Ecto neural progenitor cell (in vitro differentiated cells): ENCODE results near the gene RIMKLB.
"Not testable (repeated sequence)": the region's sequence is repeated elsewhere in the genome, so short reads cannot be mapped to it uniquely, and the experiment has no call there.

Experiments used
- DNase-seq: peaks from one replicate; pipeline ENCODE4 v3.0.0-alpha.2; 2018; ENCODE audit warnings: low spot score

The RIMKLB gene

DNA sequence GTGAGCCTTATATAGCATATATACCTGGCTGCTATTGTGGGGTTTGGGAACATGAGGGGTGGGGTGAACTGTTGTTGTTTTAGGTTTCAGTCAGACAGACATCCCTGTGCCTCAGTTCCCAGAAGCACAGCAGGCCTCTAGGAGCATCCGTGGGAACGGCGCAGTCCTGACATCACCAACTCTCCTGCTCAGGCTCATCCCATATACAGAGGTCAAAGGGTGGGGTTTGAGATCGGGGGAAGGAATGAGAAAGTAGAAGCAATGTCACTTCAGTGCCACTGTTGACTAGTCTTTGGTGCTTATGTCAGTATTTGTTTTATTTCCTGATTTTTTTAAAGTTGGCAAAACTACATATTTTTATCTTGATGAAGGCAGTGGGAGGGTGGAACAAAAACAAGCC is 81.5 kb downstream of the RIMKLB start:
- no peak for DNase-seq

DNA sequence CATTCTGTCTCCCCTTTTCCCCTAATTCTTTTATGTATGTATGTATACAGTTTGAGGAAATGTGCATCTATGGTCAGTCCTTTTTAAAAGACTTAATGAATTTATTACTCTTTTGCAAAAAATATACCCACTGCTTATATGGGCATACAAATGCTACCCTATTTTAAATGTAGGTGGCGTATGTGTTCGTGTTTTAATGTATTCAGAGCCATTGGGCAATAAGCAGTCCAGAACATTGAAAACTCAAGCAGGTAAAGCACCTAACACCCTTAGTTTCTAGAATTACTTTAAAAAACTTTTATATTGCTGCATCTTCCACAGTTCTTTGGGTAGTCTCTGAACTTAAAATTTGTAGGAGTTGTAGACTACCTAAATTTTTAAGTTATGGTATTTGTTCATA is 82.1 kb downstream of the RIMKLB start:
- DNase-seq, result no peak

DNA sequence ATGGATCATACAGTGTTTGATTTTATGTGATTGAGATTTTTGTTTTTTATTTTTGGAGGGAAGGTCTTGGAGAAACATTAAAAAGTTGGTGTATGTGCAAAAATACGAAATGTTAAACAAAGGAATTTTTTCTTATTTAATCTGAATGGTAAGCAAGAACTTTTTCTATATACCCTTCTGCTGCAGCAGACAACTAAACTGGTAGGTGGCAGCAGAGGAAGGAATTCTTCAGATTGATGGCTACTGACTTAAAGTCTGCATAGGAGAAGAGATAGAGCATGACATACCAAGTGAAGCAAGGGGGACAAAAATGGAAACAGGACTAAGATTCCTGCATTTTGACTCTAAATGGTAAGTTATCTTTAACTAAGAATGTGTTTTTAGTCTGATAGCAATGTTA is 82.6 kb downstream of the RIMKLB start:
- no peak for DNase-seq

DNA sequence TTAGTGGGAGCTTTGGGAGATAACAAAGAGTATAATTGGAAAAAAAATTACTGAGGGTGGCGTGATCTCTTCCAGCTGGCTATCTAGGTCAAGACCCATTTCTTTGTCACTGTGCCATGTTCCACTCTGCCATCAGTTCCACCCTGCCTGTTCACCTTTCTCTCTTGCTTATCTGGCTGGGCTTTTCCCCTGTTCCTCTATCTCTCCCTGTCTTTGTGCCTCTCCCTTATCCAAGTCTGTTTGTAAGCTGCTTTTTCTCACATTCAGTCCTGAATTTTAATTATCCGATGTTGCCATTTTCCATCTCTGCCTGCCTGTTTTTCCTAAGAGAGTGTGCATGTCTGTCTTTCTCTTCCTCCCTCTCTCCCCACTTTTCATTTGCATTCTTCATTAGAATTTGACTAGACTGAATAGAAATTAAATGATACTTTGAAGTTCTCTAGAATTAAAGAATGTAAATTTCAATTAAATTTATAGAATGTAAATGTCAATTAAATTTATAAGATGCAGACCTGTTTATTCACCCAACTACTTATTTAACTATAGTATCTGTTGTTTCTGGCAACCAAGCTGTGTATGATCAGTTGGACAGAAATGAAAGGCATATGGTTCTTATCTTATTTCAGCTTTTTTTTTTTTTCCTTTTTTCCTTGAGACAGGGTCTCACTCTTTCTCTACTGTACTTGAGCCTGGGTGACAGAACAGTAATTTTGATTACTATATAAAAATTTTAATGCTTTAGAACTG is 83.8 kb downstream of the RIMKLB start:
- DNase-seq, result no peak

DNA sequence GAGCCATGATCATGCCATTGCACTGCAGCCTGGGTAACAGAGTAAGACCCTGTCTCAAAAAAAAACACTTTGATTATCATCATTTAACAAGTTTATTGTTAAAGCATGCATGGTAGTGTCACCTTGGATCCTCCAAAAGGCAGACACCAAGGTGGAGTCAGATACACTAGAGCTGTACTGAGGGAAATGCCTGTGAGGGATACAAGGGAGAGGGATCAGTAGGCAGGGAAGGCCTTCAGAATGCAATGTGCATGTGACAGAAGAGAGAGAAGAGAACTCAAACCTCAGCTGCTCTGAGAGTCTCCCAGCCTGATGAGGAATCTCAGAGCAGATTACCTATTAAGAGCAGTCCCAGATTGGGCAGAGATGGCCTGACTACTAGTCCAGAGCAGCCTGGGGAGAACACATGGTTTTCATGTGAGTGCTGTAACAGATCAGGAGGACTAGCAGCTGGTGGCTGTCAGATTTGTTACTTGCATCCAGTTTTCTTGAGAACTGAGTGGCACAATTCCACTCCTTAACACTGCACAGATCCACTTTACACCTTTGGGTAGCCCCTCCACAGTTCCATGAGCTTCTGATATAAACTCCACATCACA is 86.6 kb downstream of the RIMKLB start:
- no peak for DNase-seq

DNA sequence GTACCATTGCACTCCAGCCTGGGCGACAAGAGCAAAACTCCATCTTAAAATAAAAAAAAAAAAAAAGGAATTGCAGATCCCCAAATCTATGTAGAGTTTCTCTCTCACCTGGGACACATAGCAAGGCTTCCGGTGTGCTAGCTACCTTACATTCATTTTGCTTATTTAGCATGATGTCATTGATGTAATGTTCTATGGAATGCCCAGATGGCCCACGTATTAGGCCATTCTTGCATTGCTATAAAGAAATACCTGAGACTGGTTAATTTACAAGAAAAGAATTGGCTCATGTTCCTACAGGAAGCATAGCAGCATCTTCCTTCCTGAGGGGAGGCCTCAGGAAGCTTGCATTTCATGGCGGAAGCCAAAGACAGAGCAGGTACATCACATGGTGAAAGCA is 87.7 kb downstream of the RIMKLB start:
- no peak for DNase-seq

DNA sequence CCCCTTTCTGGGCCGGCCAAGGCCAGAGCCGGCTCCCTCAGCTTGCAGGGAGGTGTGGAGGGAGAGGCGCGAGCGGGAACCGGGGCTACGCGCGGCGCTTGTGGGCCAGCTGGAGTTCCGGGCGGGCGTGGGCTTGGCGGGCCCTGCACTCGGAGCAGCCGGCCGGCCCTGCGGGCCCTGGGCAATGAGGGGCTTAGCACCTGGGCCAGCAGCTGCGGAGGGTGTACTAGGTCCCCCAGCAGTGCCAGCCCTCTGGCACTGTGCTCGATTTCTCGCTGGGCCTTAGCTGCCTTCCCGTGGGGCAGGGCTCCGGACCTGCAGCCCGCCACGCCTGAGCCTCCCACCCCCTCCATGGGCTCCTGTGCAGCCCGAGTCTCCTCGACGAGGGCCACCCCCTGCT is 89.4 kb downstream of the RIMKLB start:
- not testable (repeated sequence) for DNase-seq

DNA sequence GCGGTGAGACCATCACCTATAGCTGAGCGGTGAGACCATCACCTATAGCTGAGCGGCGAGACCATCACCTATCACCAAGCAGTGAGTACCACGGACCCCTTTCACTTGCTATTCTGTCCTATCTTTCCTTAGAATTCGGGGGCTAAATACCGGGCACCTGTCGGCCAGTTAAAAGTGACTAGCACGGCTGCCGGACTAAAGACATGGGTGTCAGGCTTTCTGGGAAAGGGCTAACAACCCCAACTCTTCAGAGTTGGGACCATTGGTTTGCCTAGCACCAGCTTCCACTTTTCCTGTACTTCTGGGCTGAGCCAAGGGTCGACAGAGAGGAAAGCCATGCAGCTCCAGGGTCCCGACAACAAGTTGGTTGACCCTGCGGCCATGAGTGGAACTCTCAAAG is 90.9 kb downstream of the RIMKLB start:
- DNase-seq, result not testable (repeated sequence)

DNA sequence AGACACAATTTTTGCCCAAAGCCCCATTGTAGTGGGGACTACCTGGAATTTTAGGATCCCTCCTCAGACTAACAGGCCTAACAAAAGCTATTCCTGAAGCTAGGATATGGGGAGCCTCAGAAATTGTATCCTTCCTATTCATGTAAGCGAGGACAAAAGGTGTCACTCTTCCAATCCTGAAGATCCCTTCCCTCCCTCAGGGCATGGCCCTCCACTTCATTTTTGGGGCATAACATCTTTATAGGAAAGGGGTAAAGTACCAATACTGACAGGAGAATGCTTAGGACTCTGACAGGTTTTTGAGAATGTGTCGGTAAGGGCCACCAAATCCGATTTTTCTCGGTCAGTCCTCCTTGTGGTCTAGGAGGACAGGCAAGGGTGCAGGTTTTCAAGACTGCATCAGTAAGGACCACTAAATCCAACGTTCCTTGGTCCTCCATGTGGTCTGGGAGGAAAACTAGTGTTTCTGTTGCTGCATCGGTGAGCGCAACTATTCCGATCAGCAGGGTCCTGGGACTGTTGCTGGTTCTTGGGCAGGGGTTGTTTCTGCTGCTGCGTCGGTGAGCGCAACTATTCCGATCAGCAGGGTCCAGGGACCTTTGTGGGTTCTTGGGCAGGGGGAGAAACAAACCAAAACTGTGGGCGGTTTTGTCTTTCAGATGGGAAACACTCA is 91.7 kb downstream of the RIMKLB start:
- not testable (repeated sequence) for DNase-seq

DNA sequence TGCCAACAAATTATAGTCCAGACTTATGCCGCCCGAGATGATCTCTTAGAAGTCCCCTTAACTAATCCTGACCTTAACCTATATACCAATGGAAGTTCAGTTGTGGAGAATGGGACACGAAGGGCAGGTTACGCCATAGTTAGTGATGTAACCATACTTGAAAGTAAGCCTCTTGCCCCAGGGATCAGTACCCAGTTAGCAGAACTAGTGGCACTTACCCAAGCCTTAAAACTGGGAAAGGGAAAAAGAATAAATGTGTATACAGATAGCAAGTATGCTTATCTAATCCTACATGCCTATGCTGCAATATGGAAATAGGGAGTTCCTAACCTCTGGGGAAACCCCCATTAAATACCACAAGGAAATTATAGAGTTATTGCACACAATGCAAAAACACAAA is 95.4 kb downstream of the RIMKLB start:
- DNase-seq, result not testable (repeated sequence)

DNA sequence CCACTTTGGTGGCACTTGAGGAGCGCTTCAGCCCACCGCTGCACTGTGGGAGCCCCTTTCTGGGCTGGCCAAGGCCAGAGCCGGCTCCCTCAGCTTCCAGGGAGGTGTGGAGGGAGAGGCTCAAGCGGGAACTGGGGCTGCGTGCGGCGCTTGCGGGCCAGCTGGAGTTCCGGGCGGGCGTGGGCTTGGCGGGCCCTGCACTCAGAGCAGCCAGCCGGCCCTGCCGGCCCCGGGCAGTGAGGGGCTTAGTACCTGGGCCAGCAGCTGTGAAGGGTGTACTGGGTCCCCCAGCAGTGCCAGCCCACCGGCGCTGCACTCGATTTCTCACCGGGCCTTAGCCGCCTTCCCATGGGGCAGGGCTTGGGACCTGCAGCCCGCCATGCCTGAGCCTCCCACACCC is 96.8 kb downstream of the RIMKLB start:
- not testable (repeated sequence) for DNase-seq

DNA sequence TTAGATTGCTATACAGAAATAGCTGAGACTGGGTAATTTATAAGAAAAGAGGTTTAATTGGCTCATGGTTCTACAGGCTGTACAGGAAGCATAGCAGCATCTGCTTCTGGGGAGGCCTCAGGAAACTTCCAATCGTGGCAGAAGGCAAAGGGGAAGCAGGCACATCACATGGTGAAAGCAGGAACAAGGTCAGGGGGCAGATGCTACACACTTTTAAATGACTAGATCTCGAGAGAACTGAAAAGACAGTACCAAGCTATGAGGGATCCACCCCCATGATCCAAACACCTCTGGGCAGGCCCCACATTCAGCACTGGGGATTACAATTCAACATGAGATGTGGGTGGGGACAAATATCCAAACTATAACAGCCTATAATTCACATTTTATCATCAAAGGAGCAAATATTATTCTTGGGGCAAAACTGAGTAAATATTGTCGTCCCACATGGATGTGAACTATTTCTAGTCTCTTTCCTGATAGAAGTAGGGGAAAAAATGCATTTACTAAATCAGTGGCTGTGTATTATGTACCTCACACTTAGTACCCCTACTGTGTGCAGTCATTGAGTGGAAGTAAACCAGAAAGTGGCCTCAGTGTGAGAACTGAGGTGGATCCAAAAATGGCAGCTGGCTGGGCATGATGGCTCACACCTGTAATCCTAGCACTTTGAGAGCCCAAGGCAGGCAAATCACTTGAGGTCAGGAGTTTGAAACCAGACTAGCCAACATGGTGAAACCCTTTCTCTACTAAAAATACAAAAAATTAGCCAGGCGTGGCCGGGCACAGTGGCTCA is 99.2 kb downstream of the RIMKLB start:
- no peak for DNase-seq

DNA sequence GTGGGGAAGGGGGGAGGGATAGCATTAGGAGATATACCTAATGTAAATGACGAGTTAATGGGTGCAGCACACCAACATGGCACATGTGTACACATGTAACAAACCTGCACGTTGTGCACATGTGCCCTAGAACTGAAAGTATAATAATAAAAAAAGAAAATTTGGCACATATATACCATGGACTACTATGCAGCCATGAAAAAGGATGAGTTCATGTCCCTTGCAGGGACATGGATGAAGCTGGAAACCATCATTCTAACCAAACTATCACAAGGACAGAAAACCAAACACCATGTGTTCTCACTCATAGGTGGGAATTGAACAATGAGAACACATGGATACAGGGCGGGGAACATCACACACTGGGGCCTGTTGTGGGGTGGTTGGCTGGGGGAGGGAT is 103.4 kb downstream of the RIMKLB start:
- not testable (repeated sequence) for DNase-seq

DNA sequence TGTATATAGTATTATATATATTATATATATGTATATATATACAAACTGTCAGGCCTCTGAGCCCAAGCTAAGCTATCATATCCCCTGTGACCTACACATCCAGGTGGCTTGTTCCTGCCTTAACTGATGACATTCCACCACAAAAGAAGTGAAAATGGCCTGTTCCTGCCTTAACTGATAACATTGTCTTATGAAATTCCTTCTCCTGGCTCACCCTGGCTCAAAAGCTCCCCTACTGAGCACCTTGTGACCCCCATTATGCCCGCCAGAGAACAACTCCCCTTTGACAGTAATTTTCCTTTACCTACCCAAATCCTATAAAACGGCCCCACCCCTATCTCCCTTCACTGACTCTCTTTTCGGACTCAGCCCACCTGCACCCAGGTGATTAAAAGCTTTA is 107.0 kb downstream of the RIMKLB start:
- not testable (repeated sequence) for DNase-seq

DNA sequence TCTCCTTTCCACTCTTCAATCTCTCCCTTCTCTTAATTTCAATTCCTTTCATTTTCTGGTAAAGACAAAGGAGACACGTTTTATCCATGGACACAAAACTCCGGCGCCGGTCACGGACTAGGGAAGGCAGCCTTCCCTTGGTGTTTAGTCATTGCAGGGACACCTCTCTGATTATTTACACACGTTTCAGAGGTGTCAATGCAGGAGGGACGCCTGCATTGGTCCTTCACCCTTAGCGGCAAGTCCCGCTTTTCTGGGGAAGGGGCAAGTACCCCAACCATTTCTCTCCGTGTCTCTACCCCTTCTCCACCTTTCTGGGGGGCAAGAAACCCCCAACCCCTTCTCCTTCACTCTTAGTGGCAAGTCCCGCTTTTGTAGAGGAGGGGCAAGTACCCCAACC is 107.7 kb downstream of the RIMKLB start:
- DNase-seq, result not testable (repeated sequence)

DNA sequence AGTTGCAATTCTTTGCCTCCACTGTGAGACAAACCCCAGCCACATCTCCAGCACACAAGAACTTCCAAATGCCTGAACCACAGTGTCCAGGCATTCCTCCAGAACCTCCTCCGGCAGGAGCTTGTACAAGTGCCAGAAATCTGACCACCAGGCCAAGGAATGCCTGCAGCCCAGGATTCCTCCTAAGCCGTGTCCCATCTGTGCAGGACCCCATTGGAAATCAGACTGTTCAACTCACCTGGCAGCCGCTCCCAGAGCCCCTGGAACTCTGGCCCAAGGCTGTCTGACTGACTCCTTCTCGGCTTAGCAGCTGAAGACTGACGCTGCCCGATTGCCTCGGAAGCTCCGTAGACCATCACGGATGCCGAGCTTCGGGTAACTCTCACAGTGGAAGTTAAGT is 109.3 kb downstream of the RIMKLB start:
- not testable (repeated sequence) for DNase-seq

DNA sequence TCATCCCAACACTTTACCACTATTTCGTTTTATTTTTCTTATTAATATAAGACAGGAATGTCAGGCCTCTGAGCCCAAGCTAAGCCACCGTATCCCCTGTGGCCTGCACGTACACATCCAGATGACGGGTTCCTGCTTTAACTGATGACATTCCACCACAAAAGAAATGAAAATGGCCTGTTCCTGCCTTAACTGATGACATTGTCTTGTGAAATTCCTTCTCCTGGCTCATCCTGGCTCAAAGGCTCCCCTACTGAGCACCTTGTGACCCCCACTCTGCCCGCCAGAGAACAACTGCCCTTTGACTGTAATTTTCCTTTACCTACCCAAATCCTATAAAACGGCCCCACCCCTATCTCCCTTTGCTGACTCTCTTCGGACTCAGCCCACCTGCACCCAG is 112.3 kb downstream of the RIMKLB start:
- DNase-seq, result not testable (repeated sequence)

DNA sequence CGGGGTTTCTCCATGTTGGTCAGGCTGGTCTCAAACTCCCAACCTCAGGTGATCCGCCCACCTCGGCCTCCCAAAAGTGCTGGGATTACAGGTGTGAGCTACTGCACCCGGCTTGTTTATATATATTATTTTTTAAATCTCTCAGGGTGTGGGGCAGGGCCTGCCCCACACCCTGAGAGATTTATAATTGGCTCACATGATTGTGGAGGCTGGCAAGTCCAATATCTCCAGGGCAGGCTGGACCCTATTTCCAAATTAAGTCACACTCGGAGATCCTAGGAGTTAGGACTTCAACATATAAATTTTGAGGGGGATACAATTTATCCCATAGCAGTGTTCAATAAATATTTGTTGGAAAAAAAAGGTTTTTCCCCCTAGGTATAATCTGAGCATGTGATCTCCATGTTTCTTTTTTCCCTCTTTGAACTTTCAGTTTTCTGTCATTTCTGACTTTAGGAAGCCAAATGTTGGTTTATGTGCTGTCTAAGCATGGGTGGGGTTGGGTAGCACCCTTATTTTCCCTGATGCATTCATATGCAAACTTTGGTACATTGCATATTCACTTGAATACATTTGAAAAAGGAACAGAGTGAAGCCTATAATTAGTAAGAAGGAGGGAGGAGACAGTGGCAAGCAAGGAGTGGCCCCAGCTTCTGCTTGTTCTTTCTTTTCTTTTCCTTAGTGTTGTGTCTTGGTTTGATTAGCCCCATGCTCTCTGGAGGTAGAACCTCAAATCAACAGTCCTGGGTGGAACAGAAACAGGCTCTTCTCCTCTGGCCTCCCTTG is 116.0 kb downstream of the RIMKLB start:
- no peak for DNase-seq

DNA sequence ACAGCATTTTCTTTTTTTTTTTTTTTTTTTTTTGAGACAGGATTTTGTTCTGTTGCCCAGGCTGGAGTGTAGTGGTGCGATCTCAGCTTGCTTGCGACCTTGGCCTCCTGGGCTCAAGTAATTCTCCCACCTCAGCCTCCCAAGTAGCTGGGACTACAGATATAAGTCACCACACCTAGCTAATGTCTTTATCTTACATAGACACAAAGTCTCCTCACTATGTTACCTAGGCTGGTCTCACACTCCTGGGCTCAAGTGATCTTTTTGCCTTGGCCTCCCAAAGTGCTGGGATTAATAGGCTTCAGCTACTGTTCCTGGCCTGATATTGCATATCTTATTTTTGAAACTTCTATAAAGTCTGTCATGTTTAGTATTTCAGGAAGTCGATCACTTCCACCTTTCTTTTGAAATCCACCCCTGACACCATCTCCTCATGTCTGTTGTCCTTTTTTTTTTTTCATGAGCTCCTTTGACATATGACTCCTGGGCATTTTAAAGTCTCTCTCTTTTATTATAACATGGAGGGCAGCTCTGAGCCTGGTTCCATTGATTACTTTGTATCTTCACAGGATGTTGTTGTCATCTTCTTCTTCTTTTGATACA is 118.8 kb downstream of the RIMKLB start:
- no peak for DNase-seq

DNA sequence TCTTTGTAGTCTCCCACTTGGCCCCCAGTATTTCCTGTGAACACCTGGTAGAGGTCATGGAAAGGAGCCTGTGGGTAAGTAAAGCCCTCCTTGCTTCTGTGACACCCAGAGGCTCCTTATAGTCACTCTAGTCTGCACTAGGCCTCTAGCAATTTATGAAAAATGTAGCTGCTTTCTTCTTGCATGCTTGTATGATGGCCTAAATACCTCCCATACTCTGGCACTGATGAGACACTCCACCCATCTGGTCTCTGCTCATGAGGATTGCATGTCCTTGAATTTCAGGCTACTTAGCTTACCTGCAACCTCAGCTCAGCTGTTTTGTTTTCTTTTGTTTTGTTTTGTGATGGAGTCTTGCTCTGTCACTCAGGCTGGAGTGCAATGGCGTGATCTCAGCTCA is 120.1 kb downstream of the RIMKLB start:
- DNase-seq, result no peak

DNA sequence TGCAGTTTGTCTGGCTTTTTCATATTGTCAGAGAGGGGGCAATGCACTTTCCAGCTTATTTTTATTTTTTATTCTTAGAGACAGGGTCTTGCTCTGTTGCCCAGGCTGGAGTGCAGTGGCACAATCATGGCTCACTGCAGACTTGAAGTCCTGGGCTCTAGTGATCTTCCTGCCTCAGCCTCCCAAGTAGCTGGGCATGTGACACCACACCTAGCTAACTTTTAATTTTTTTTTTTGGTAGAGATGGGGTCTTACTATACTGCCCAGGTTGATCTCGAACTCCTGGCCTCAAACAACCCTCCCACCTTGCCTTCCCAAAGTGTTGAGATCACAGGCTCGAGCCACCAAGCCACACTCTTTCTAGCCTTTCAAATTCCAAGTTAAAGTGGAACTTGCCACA is 120.7 kb downstream of the RIMKLB start:
- no peak for DNase-seq

DNA sequence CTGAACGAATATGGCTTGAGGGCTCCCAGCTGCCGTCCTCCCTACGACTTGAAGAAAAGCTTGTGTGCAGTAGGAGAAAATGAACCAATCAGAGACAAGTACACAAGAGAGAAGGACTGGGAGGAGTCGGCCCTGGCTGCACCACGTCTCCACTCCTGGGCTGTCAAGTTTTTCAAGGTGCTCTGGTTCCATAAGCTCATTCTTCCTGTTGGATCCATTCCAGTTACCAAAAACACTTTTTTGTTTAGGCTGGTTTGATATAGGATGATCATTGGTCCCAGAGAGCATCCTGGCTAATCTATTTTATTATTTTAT is 121.8 kb downstream of the RIMKLB start:
- no peak for DNase-seq
